NCI-H774 (cell line): ENCODE data around the gene NQO1.
"Not testable (repeated sequence)": the region's sequence is repeated elsewhere in the genome, so short reads cannot be mapped to it uniquely, and the experiment has no call there.

Experiments used
- DNase-seq: peaks from one replicate; lab custom pipeline; 2025; lab: John Stamatoyannopoulos, UW

NQO1 gene

DNA sequence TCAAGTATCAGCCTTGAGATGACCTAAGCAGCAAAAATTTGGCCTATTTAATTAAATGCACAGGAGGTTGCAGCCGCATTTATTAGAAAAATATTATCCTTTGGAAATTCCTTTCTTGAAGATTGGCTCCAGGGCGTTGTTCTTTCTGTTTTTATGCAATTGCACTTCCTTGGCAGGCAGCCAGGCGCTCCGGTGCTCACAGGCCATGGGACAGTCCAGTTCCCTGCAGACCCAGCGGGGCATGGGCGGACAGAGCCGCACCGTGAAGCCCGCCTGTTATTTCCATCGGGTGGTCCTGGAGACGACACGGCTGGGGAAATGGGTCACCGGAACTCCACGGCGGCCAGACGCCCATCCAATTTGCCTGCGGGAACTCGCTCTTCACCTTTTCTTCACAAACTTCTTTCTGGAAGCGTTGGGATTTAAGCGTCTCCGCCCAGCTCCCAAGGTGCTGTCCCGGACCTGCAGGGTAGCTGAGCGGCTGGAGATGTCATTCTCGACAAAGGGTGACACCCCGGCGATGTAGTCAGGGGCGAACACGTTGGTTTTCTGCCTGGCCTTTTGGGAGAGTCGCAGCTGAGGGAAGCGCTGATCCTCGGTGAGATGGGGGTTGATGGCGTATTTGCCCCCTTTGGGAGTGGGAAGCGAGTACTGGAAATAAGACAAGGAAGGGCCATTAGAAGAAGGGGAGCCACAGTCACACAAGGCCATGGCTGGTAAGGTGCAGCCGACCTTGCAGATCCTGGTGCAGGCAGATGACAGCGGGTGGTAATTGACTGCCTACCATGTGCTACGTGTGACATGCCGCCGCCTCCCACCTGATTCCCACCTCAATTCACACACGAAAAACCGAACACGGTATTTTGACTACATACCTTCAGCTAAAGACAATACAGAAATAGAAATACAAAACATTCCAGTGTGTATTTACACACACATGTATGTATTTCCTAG is 15.9 kb upstream of the NQO1 start:
- DNase-seq, result no peak

DNA sequence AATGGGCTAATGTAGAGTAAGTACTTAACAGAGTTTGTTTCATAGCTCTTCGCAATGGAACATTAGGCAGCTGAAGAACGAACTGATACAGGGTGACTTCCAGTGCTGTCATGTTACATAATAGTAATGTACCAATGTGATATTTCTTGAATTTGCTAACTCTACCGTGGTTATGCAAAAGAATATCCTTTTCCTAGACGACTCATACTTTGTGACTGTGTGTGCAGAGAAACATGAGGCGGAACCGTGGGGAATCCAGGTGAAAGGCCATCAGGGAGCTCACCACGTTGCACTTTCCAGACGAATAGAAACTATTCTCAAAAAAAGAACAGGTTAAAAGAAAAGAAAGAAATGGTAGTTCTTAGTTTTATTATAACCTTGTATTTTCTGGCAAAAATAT is 15.2 kb upstream of the NQO1 start:
- DNase-seq, result no peak

DNA sequence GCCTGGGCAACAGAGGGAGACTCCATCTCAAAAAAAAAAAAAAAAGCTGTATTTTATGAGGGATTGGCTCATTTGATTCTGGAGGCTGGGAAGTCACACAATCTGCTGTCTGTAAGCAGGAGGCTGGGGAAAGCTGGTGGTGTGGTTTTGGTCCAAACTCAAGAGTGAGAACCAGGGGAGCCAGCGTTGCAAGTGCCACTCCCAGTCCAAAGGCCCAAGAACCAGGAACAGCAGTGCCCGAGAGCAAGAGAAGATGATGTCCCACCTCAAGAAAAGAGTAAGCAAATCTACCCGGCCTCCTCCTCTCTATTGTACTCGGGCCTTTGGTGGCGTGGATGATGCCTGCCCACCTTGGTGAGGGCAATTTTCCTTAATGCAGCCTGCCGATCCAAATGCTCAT is 5.7 kb upstream of the NQO1 start:
- no peak for DNase-seq

DNA sequence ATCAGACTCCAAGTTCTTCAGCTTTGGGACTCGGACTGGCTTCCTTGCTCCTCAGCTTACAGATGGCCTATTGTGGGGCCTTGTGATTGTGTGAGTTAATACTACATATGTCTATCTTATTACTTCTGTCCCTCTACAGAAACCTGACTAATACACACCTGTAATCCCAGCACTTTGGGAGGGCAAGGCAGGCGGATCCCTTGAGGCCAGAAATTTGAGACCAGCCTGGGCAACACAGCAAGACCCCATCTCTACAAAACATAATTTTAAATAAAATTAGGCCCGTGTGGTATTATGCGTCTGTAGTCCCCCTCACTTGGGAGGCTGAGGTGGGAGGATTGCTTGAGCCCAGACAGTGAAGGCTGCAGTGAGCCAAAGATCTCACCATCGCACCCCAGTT is 4.9 kb upstream of the NQO1 start:
- not testable (repeated sequence) for DNase-seq

DNA sequence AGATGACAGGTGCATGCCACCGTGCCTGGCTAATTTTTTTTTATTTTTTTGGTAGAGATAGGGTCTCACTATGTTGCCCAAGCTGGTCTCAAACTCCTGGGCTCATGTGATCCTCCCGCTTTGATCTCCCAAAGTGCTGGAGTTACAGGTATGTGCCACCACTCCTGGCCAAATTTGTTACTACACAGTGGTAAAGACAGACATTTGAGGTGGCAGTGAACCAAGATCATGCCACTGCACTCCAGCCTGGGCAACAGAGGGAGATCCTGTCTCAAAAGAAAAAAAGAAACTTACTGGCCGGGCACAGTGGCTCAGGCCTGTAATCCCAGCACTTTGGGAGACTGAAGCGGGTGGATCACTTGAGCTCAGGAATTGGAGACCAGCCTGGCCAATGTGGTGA is 2.7 kb upstream of the NQO1 start:
- not testable (repeated sequence) for DNase-seq

DNA sequence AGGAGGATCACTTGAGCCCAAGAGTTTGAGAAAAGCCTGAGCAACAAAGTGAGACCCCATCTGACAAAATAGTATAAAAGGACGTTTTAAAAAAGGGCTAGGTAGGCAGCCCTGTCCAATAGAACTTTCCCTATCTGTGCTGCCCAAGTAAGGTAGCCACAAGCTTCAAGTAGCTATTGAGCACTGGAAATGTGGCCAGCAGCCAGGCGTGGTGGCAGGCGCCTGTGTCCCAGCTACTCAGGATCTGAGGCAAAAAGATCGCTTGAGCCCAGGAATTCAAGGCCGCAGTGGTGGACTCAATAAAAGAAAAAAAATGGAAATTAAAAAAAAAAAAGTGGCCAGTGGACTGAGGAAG is 1.5 kb upstream of the NQO1 start:
- no peak for DNase-seq

DNA sequence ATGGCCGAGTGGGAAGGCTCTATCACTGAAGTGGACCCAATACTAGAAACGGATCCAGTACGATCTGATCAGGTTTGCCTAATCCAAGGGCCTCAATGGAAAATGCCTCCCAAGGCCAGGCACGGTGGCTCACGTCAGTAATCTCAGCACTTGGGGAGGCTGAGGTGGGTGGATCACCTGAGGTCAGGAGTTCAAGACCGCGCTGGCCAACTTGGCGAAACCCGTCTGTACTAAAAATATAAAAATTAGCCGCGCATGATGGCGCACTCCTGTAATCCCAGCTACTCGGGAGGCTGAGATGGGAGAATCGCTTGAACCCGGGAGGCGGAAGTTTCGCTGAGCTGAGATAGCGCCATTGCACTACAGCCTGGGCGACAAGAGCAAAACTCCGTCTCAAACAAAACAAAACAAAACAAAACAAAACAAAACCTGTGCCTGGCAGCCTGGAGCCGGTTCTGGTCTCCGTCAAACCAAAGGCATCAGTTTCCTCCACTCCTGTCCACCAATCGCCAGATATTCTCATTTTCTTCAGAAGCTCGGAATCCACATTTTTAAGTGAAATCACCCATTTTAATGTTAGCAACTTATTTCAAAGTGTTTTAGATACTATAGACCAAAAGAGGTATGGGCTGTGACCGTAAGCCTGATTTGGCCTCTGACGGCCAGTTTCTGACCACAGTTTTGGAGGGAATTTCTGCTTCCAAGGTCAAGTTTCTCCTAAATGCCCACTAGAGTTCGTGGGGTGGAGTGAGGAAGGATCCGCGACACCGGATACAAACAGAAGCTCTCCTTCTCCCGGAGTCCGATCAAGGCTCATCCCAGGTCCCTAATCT is 664 bp downstream of the NQO1 start:
- no peak for DNase-seq

DNA sequence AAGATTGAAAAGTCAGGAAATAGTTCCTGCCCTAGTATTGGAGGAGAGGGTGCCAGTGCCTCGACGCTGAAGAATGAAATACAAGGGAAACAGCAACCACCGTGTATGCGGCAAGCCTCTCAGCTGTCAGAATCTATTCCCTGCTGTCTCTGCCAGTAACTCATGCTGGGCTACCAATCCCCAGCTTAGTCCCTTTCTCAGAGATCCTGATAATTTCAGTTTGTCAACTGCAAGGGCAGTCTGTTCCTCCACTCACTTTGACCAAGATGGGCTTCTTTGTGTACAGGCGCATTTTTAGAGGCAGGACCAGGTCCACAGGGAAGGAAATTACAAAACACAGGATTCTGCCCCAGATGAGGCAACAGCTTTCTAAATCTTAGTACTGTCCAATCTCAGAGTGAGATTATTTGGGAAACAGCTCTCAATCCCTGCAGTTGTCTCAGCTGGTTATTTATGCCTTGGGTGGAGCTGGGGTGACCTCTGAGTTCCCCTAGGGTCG is 1.3 kb downstream of the NQO1 start:
- DNase-seq, result no peak

DNA sequence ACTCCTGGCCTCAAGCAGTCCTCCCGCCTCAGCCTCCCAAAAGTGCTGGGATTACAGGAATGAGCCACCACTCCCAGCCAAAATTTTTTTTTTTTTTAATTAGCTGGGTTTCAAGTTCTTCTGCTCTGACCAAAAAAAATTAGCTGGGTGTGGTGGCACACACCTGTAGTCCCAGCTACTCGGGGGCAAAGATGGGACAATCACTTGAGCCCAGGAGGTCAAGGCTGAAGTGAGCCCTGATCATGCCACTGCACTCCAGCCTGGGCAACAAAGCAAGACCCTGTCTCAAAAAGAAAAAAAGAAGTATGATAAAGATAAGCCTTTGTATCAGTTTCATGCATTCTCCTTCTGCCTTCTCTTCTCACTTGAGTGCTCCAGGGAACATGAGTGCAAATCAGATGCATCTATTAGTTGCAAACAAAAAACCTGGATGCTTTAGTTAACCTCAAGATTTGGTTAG is 1.9 kb downstream of the NQO1 start:
- DNase-seq, result no peak

DNA sequence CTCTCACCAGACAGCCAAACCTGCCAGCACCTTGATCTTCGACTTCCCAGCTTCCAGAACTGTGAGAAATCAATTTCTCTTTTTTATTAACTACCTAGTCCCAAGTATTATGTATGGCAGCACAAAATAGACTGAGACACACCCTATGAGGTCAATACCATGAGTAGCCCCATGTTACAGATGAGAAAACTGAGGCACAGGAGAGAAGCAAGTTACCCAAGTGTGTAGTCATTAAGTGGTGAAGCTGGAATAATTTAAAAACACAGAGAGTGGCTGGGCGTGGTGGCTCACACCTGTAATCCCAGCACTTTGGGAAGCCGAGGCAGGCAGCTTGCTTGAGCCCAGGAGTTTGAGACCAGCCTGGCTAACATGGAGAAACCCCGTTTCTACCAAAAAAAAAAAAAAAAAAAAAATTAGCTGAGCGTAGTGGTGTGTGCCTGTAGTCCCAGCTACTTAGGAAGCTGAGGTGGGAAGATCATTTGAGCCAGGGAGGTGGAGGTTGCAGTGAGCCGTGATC is 4.9 kb downstream of the NQO1 start:
- no peak for DNase-seq

DNA sequence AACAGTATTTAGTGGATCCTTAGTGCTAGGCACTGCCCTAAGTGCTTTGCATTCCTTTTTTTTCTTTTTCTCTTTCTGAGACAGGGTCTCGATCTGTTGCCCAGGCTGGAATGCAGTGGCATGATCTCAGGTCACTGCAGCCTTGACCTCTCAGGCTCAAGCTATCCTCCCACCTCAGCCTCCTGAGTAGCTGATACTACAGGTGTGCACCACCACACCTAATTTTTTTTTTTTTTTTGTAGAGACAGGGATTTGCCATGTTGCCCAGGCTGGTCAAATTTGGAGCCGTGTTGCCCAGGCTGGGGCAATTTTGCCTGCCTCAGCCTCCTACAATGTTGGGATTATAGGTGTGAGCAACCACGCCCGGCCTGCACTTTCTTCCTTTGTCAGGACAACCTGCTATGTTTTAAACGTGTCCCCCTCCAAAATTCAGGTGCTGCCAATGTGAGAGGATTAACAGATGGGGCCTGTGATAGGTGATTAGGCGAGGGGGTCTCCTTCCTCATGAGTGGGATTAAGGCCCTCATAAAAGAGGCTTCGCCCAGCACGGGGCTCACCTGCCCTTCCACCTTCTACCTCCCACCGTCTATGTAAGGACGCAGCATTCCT is 5.4 kb downstream of the NQO1 start:
- DNase-seq, result no peak

DNA sequence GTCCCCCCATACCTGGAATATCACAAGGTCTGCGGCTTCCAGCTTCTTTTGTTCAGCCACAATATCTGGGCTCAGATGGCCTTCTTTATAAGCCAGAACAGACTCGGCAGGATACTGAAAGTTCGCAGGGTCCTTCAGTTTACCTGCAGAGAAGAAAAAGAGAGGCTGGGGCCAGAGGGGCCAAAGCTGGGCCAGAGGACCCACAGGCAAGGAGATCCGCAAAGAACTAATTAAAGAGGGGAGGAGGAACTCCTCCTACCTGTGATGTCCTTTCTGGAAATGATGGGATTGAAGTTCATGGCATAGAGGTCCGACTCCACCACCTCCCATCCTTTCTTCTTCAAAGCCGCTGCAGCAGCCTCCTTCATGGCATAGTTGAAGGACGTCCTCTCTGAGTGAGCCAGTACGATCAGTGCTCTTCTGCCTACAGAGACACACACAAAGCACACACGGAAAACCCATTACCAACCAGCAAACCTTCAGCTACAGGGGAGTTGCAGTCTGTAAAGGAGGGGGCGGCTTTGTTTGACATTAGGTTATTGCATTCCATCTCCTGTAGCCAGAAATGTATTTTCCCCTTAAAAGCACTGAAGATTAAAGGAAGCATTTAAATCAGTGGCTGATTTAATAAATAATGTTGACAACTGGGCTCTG is 8.1 kb downstream of the NQO1 start:
- no peak for DNase-seq

DNA sequence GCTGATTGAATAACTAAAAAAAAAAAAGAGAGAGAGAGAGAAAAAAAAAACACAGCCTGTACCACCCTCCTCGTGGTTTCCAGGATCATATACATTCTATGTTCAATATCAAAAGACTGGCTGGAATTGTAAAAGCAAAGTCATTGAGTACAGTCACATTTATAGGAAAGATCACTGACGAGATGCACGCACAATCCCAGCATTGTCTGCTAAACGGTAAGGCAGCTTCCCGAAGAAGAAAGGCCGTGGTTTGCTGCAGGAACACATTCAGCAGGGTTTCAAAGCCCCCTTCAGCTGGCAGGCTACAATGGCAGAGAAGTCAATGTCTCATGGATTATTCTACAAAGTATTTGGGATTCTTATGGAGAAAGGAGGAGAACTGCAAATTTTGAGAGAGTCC is 9.3 kb downstream of the NQO1 start:
- no peak for DNase-seq

DNA sequence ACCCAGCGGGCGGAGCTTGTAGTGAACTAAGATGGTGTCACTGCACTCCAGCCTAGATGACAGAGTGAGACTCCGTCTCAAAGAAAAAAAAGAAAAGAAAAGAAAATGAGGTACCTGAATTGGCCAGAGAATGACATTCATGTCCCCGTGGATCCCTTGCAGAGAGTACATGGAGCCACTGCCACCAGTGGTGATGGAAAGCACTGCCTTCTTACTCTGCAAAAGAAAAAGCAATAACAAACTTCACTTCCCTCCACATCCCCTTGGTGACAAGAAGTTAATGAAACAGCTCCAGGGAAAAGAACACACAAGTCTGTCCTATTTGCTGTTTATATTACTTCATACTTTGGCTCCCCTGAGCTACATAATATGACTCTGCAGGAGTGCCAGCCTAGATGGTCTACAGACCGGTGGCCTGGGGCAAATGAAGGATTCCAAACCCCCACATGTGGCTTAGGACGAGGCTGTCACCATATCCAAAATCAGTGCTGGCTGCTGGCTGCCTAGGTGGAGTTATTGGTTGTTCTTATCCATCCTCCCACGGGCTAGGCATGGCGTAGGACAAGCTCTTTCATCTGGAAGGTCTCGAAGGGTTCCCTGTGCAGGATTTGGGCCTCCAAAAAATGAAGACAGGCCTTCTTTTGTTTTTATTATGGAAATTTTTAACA is 13.3 kb downstream of the NQO1 start:
- DNase-seq, result no peak

DNA sequence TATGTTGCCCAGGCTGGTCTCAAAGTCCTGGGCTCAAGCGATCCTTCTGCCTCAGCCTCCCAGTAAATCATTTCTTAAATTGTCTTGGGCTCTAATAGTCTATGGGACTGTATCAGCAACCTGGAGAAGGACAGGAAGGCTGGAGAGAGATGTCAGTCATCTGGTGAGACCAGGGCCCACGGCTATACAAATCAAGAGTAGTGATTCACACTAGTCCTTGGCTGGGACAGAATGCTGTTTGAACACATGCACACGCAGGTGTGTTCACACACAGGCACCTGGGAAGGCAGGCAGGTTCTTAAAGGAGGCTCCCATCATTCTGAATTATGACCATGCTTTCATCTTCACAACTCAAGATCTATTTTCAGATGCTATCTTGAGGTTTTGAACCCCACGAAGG is 14.1 kb downstream of the NQO1 start:
- DNase-seq, result no peak

DNA sequence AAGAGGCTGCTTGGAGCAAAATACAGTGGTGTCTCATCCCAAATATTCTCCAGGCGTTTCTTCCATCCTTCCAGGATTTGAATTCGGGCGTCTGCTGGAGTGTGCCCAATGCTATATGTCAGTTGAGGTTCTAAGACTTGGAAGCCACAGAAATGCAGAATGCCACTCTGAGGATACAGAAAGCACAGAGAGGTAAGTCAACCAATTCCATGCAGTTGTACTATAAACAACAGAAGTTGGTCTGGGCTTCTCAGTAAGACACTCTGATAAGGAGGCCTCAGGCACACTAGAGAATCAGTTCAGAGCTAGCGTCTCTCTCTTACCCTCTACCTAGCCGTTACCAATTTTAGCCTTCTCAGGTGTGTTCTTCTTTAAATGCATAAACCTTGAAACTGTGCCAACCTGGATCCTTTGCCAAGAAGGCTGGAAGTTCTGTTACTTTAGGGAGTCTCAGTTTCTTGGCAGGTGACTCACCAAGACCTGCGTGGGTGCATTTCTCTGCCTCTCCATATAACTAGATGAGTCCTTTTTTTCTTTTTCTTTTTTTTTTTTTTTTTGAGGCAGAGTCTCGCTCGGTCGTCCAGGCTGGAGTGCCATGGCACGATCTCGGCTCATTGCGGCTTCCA is 15.1 kb downstream of the NQO1 start:
- DNase-seq, result no peak

DNA sequence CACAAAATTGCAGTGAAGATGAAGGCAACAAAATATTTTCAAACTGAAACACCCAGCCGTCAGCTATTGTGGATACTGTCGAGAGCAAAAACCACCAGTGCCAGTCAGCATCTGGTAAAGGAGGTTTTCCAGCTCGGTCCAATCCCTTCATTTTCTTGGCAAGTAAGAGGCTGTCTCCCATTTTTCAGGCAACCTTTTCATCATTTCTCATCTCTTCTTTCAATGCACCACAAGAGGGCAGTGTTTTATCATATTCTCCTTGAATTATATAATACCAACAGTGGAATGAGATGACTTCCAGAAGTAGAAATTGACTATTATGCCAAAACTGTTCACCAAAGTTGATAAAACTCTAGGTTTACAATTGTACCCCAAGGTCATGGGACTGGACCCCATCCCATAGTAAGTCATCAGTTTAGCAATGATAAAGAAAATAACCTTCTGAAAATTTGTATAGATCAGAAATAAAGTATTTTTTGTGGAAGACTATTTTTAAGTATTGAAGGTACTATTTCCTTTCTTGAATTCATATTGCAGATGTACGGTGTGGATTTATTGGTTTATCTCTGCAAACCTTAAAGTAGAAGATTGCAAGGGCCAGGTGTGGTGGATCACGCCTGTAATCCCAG is 16.8 kb downstream of the NQO1 start:
- DNase-seq, result no peak

DNA sequence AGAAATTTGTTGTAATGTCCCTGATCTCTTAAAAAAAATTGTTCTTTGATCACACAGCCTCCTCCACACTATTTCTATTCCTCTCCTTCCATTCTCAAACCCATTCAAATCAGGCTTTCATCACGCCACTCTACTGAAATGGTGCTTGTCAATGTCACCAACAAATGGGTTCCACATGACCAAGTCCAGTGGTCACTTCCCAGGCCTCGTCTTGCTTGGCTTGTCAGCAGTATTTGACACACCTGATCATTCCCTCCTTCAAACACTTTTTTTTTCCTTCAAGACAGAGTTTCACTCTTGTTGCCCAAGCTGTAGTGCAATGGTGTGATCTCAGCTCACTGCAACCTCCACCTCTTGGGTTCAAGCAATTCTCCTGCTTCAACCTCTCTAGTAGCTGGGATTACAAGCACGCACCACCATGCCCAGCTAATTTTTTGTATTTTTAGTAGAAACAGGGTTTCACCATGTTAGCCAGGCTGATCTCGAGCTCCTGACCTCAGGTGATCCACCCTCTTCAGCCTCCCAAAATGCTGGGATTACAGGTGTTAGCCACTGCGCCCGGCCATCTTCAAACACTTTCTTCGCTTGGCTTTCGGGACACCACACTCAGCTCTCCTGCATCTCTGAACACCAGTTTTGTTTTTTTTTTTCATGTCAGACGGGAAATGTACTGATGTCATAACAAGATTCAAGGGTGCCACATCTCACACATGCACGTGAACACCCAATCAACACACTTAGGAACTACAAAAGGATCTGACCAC is 18.3 kb downstream of the NQO1 start:
- DNase-seq, result no peak

DNA sequence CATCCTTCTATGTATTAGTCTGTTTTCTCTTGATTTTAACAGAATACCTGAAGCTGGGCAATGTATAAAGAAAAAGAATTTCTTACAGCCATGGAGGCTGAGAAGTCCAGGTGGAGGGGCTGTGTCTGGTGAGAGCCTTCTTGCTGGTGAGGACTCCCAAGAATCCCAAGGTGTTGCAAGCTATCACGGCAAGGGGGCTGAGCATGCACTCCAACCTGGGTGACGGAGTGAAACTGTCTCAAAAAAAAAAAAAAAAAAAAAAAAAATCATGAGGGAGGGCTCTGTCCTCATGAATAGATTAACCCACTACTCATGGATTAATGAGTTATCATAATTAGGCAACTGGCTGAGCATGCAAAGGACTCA is 19.4 kb downstream of the NQO1 start:
- no peak for DNase-seq
